Activated T-cell treated with anti-CD3 and anti-CD28 coated beads, Interleukin-2, amount 50 U/mL, for 24 hours (primary cell): ENCODE results near the gene MAP3K14.

Experiments
- DNase-seq: peaks from one replicate; pipeline ENCODE4 v3.0.0-alpha.2; 2020
- H3K27ac Mint-ChIP-seq: 2 replicates; pipeline ENCODE4 v1.8.0; 2020; ENCODE audit warnings: mild to moderate bottlenecking, mixed read lengths
- H3K27me3 Mint-ChIP-seq: 2 replicates; pipeline ENCODE4 v1.8.0; 2020; ENCODE audit warnings: mixed read lengths
- H3K36me3 Mint-ChIP-seq: 2 replicates; pipeline ENCODE4 v1.8.0; 2020; ENCODE audit warnings: low read depth, mixed read lengths
- H3K4me1 Mint-ChIP-seq: 2 replicates; pipeline ENCODE4 v1.8.0; 2020; ENCODE audit warnings: low read depth, mixed read lengths
- H3K4me3 Mint-ChIP-seq: 2 replicates; pipeline ENCODE4 v1.8.0; 2020; ENCODE audit warnings: mild to moderate bottlenecking, moderate library complexity, mixed read lengths
- H3K9me3 Mint-ChIP-seq: 2 replicates; pipeline ENCODE4 v1.8.0; 2020; ENCODE audit warnings: mixed read lengths

MAP3K14 gene

GRCh38 chr17:45289301-45290268 is 27.2 kb downstream of the MAP3K14 start:
- no peak for DNase-seq
- Mint-ChIP-seq H3K4me3 (no peak overlapping the region), H3K27me3 (no peaks in the 10 kb centered on the region), H3K27ac (peak overlapping the region; percentile 88), H3K9me3 (no peaks in the 10 kb centered on the region), H3K36me3 (peaks cover 99% of the 10 kb centered on the region), H3K4me1 (peaks cover 49% of the 10 kb centered on the region)

- no peak for DNase-seq
- no peaks in the 10 kb centered on the region for H3K27me3 Mint-ChIP-seq
- no peak overlapping the region for H3K4me3 Mint-ChIP-seq
- H3K9me3 Mint-ChIP-seq = no peaks in the 10 kb centered on the region
- peaks cover 48% of the 10 kb centered on the region for H3K4me1 Mint-ChIP-seq
- H3K36me3 Mint-ChIP-seq = peaks cover 99% of the 10 kb centered on the region
- H3K27ac Mint-ChIP-seq = peak overlapping the region; percentile 72
Measured at GRCh38 chr17:45288825-45289224, 28.0 kb downstream of the MAP3K14 start.

GRCh38 chr17:45287526-45288500 is 29.0 kb downstream of the MAP3K14 start:
- DNase-seq = no peak
- no peaks in the 10 kb centered on the region for H3K27me3 Mint-ChIP-seq
- no peaks in the 10 kb centered on the region for H3K9me3 Mint-ChIP-seq
- H3K27ac Mint-ChIP-seq = peak overlapping the region; percentile 82
- peaks cover 45% of the 10 kb centered on the region for H3K4me1 Mint-ChIP-seq
- no peak overlapping the region for H3K4me3 Mint-ChIP-seq
- H3K36me3 Mint-ChIP-seq = peaks cover 99% of the 10 kb centered on the region

- H3K36me3 Mint-ChIP-seq = peaks cover 97% of the 10 kb centered on the region
- H3K27me3 Mint-ChIP-seq = no peaks in the 10 kb centered on the region
- no peak overlapping the region for H3K4me3 Mint-ChIP-seq
- peak overlapping the region; percentile 82 for H3K27ac Mint-ChIP-seq
- DNase-seq = no peak
- peaks cover 32% of the 10 kb centered on the region for H3K4me1 Mint-ChIP-seq
- H3K9me3 Mint-ChIP-seq = no peaks in the 10 kb centered on the region
Measured at GRCh38 chr17:45286286-45286685, 30.5 kb downstream of the MAP3K14 start.

GRCh38 chr17:45284176-45285140 is 32.4 kb downstream of the MAP3K14 start:
- peaks cover 22% of the 10 kb centered on the region for H3K4me1 Mint-ChIP-seq
- H3K36me3 Mint-ChIP-seq = peaks cover 97% of the 10 kb centered on the region
- H3K27ac Mint-ChIP-seq = peak overlapping the region; percentile 82
- DNase-seq = peak; percentile 68
- no peaks in the 10 kb centered on the region for H3K27me3 Mint-ChIP-seq
- no peaks in the 10 kb centered on the region for H3K9me3 Mint-ChIP-seq
- H3K4me3 Mint-ChIP-seq = no peak overlapping the region

- H3K9me3 Mint-ChIP-seq = no peaks in the 10 kb centered on the region
- DNase-seq = no peak
- H3K27me3 Mint-ChIP-seq = no peaks in the 10 kb centered on the region
- H3K4me1 Mint-ChIP-seq = peaks cover 24% of the 10 kb centered on the region
- peak overlapping the region; percentile 82 for H3K27ac Mint-ChIP-seq
- no peak overlapping the region for H3K4me3 Mint-ChIP-seq
- peaks cover 96% of the 10 kb centered on the region for H3K36me3 Mint-ChIP-seq
Measured at GRCh38 chr17:45283711-45284110, 33.1 kb downstream of the MAP3K14 start.

- Mint-ChIP-seq H3K9me3 (no peaks in the 10 kb centered on the region), H3K27me3 (no peaks in the 10 kb centered on the region), H3K36me3 (peaks cover 96% of the 10 kb centered on the region), H3K4me3 (no peak overlapping the region), H3K27ac (peak overlapping the region; percentile 82), H3K4me1 (peaks cover 27% of the 10 kb centered on the region)
- no peak for DNase-seq
Measured at GRCh38 chr17:45282683-45283644, 33.9 kb downstream of the MAP3K14 start.

GRCh38 chr17:45279898-45280297 is 36.9 kb downstream of the MAP3K14 start:
- H3K36me3 Mint-ChIP-seq = peaks cover 87% of the 10 kb centered on the region

GRCh38 chr17:45277992-45278391 is 38.8 kb downstream of the MAP3K14 start:
- H3K9me3 Mint-ChIP-seq = no peaks in the 10 kb centered on the region
- no peak overlapping the region for H3K4me3 Mint-ChIP-seq
- peaks cover 86% of the 10 kb centered on the region for H3K36me3 Mint-ChIP-seq
- H3K27ac Mint-ChIP-seq = peak overlapping the region; percentile 78
- no peaks in the 10 kb centered on the region for H3K27me3 Mint-ChIP-seq
- H3K4me1 Mint-ChIP-seq = peaks cover 20% of the 10 kb centered on the region
- DNase-seq = no peak

More at GRCh38 chr17:45279898-45280297, 36.9 kb downstream of the MAP3K14 start:
- Mint-ChIP-seq H3K9me3 (no peaks in the 10 kb centered on the region), H3K4me1 (peaks cover 32% of the 10 kb centered on the region), H3K4me3 (no peak overlapping the region), H3K27ac (no peak overlapping the region), H3K27me3 (no peaks in the 10 kb centered on the region)
- DNase-seq = no peak

GRCh38 chr17:45277216-45277849 is 39.5 kb downstream of the MAP3K14 start:
- peak; percentile 92 for DNase-seq
- no peaks in the 10 kb centered on the region for H3K9me3 Mint-ChIP-seq
- H3K4me1 Mint-ChIP-seq = peaks cover 21% of the 10 kb centered on the region
- peaks cover 86% of the 10 kb centered on the region for H3K36me3 Mint-ChIP-seq
- peak overlapping the region; percentile 78 for H3K27ac Mint-ChIP-seq
- no peak overlapping the region for H3K4me3 Mint-ChIP-seq
- H3K27me3 Mint-ChIP-seq = no peaks in the 10 kb centered on the region

GRCh38 chr17:45276031-45276430 is 40.8 kb downstream of the MAP3K14 start:
- Mint-ChIP-seq H3K36me3 (peaks cover 88% of the 10 kb centered on the region), H3K9me3 (no peaks in the 10 kb centered on the region), H3K27ac (peak overlapping the region; percentile 40), H3K4me1 (peaks cover 28% of the 10 kb centered on the region), H3K4me3 (no peak overlapping the region), H3K27me3 (no peaks in the 10 kb centered on the region)
- no peak for DNase-seq

- Mint-ChIP-seq H3K4me3 (no peak overlapping the region), H3K27me3 (no peaks in the 10 kb centered on the region), H3K9me3 (no peaks in the 10 kb centered on the region), H3K27ac (peak overlapping the region; percentile 83), H3K36me3 (peaks cover 89% of the 10 kb centered on the region), H3K4me1 (peaks cover 40% of the 10 kb centered on the region)
- DNase-seq = no peak
Measured at GRCh38 chr17:45274033-45274432, 42.8 kb downstream of the MAP3K14 start.
